Nephron progenitor cell (in vitro differentiated cells): ENCODE data around the gene CLASRP.

Experiments used
- DNase-seq: peaks from one replicate; pipeline ENCODE4 v3.0.0; 2021
- H3K27ac Mint-ChIP-seq: 2 replicates; pipeline ENCODE4 v1.8.0; 2021; ENCODE audit warnings: mild to moderate bottlenecking, moderate library complexity, mixed read lengths
- H3K27me3 Mint-ChIP-seq: 2 replicates; pipeline ENCODE4 v1.8.0; 2021; ENCODE audit warnings: mild to moderate bottlenecking, low read depth, mixed read lengths; ENCODE audit not compliant: poor library complexity
- H3K36me3 Mint-ChIP-seq: 2 replicates; pipeline ENCODE4 v1.8.0; 2021; ENCODE audit warnings: low read depth, mixed read lengths
- H3K4me1 Mint-ChIP-seq: 2 replicates; pipeline ENCODE4 v1.8.0; 2021; ENCODE audit warnings: mixed read lengths
- H3K4me3 Mint-ChIP-seq: 2 replicates; pipeline ENCODE4 v1.8.0; 2021; ENCODE audit warnings: mild to moderate bottlenecking, moderate library complexity, mixed read lengths
- H3K9me3 Mint-ChIP-seq: 2 replicates; pipeline ENCODE4 v1.8.0; 2021; ENCODE audit warnings: mild to moderate bottlenecking, moderate library complexity, mixed read lengths
- CTCF ChIP-seq: fragments of 200-600 bp; sonication (generic); IDR thresholded peaks from 2 replicates; pipeline ENCODE4 v1.5.0; 2021; ENCODE audit warnings: antibody characterized with exemption

The CLASRP gene

GRCh38 chr19:45016388-45017314 is 22.2 kb upstream of the CLASRP start:
- peak; percentile 77 for DNase-seq
- Mint-ChIP-seq H3K9me3 (no peaks in the 10 kb centered on the region), H3K27me3 (no peaks in the 10 kb centered on the region), H3K27ac (peak overlapping the region; percentile 47), H3K4me1 (no peaks in the 10 kb centered on the region), H3K36me3 (no peaks in the 10 kb centered on the region), H3K4me3 (no peak overlapping the region)
- peak; percentile 65 for TF ChIP-seq CTCF

GRCh38 chr19:45019187-45019586 is 19.7 kb upstream of the CLASRP start:
- no peak for DNase-seq
- H3K4me1 Mint-ChIP-seq: no peaks in the 10 kb centered on the region
- no peak overlapping the region for H3K4me3 Mint-ChIP-seq
- no peak overlapping the region for H3K27ac Mint-ChIP-seq
- H3K36me3 Mint-ChIP-seq: no peaks in the 10 kb centered on the region
- H3K9me3 Mint-ChIP-seq: no peaks in the 10 kb centered on the region
- no peak for TF ChIP-seq CTCF
- no peaks in the 10 kb centered on the region for H3K27me3 Mint-ChIP-seq

GRCh38 chr19:45020071-45020470 is 18.8 kb upstream of the CLASRP start:
- Mint-ChIP-seq H3K27me3 (no peaks in the 10 kb centered on the region), H3K4me3 (no peak overlapping the region)

GRCh38 chr19:45021971-45022370 is 16.9 kb upstream of the CLASRP start:
- Mint-ChIP-seq H3K27me3 (no peaks in the 10 kb centered on the region), H3K27ac (peak overlapping the region; percentile 79), H3K9me3 (no peaks in the 10 kb centered on the region), H3K4me3 (no peak overlapping the region), H3K36me3 (no peaks in the 10 kb centered on the region), H3K4me1 (no peaks in the 10 kb centered on the region)
- TF ChIP-seq CTCF: no peak
- no peak for DNase-seq

More at GRCh38 chr19:45020071-45020470, 18.8 kb upstream of the CLASRP start:
- TF ChIP-seq CTCF: no peak
- Mint-ChIP-seq H3K9me3 (no peaks in the 10 kb centered on the region), H3K4me1 (no peaks in the 10 kb centered on the region), H3K36me3 (no peaks in the 10 kb centered on the region), H3K27ac (no peak overlapping the region)
- no peak for DNase-seq

GRCh38 chr19:45023048-45023447 is 15.8 kb upstream of the CLASRP start:
- peak overlapping the region; percentile 42 for H3K27ac Mint-ChIP-seq
- TF ChIP-seq CTCF: no peak
- H3K36me3 Mint-ChIP-seq: no peaks in the 10 kb centered on the region
- no peaks in the 10 kb centered on the region for H3K27me3 Mint-ChIP-seq
- DNase-seq: no peak
- no peaks in the 10 kb centered on the region for H3K4me1 Mint-ChIP-seq
- no peaks in the 10 kb centered on the region for H3K9me3 Mint-ChIP-seq
- no peak overlapping the region for H3K4me3 Mint-ChIP-seq

GRCh38 chr19:45025264-45025663 is 13.6 kb upstream of the CLASRP start:
- H3K4me1 Mint-ChIP-seq: no peaks in the 10 kb centered on the region
- H3K36me3 Mint-ChIP-seq: no peaks in the 10 kb centered on the region
- no peak overlapping the region for H3K4me3 Mint-ChIP-seq
- TF ChIP-seq CTCF: no peak
- H3K9me3 Mint-ChIP-seq: no peaks in the 10 kb centered on the region
- H3K27ac Mint-ChIP-seq: no peak overlapping the region
- DNase-seq: no peak
- no peaks in the 10 kb centered on the region for H3K27me3 Mint-ChIP-seq
